Cerebellar cortex (tissue), 1 donor: Measurements from ENCODE around the gene S100A14.
"Not testable (repeated sequence)": the region's sequence is repeated elsewhere in the genome, so short reads cannot be mapped to it uniquely, and the experiment has no call there.

Experiments
- DNase-seq: peaks from one replicate; pipeline ENCODE4 v3.0.0-alpha.2; 2015; ENCODE audit warnings: low spot score

S100A14 gene

DNA sequence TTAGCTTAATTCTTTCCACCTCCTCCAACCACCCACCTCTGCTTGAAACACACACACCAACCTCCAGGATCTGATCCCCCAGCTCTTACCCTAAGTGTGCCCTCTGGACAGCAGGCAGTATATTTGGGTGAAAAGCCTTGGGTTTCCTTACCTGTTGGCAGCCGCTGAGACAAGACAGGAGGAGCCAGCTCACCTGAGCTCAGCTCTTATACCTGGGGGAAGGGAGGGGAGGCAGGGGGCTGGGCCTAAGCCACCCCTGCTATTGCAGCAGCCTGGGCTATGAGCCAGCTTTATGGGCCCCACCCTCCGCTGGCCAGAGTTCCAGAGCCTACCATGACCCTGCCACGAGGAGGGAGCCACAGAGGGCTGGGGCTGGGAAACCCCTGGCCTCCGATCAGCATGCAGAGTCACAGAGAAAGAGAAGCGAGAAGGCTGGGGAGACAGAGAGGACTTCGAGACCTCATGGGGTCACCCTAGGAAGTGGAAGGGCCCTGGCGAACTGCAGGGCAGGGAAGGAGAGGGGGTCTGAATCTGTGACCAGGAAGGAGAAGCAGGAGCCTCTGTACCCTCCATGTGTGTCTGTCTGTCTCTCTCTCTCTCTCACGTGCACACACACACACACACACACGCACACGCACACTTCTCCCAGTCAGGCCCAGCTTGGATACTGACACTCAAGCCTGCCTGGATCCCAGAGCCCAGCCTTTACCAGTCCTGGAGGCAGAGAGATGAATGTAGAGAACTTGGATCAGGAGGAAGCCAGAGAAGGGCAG, at the start of gene S100A14:
TSS of gene S100A14 (minus strand) at position 182 of the 773 bp plus-strand sequence. CDS start 467 bp downstream, outside the sequence.
- DNase-seq = no peak

DNA sequence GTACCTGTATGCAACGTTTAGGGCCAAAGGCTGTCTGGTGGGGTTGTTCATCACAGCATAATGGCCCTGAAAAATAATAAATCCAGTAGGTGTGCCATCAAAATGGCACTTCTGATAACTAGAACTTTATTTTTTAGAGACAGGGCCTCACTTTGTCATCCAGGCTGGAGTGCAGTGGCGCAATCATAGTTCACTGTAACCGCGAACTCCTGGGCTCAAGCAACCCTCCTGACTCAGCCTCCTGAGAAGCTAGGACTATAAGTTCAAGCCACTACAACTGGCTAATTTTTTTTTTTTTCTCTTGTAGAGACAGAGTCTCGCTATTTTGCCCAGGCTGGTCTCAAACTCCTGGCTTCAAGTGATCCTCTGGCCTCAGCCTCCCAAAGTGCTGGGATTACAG, 47.1 kb upstream of the S100A14 start:
- DNase-seq = no peak

DNA sequence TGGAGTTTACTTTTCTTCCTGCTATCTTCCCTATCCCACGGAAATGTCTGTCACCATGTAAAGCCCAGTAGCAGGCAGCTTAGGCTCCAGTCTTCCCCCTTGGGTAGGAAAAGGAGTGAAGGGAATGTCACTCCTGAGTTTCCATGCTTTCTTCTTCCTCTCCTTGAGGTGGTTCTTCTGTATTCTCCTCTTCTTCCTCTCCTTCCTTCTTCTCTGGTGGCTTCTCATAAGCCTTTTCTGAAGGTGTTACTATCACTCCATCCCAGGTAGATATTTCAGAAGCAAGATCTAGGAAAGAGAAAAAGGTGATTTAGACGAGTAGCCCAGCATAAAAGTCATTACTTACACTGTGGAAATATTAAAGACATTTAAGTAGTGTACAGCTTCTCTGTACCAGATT, 46.1 kb upstream of the S100A14 start:
- DNase-seq = no peak

DNA sequence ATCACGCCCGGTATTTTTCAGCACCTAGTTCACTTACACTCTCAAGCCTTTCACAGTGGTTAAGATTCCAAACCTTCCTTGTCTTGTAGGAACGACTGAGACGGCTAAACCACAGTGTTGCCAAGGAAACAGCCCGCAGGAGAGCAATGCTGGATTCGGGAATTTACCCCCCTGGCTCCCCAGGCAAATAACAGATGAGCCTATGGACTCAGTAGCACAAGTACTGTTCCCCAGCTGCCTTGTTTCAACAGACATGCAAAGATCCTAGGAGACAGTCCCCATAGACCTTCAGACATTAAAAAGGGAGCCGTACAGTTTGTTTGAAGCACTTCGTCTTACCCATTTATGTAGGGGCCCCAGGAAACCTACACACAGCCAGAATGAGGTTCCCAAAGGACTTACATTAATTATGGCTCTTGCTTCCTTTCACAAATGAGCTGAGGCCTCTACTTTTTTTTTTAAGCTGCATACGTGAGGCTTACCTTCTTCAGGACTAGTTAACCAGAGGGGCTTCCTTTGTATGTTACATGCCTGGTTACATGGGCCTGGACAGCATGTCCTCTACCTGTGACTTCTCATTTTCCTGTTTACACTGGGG, 45.1 kb upstream of the S100A14 start:
- DNase-seq = peak; percentile 50

DNA sequence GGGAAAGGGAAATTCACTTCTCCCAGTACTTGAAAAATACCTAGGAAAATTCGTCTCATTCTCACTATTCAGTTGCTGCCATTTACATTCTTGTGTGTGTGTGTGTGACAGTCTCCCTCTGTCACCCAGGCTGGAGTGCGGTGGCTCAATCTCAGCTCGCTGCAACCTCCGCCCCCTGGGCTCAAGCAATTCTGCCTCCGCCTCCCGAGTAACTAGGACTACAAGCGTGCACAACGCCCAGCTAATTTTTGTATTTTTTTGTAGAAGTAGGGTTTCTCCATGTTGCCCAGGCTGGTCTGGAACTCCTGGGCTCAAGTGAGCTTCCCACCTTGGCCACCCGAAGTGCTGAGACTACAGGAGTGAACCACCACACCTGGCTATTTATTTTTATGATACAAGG, 43.5 kb upstream of the S100A14 start:
- DNase-seq = no peak

DNA sequence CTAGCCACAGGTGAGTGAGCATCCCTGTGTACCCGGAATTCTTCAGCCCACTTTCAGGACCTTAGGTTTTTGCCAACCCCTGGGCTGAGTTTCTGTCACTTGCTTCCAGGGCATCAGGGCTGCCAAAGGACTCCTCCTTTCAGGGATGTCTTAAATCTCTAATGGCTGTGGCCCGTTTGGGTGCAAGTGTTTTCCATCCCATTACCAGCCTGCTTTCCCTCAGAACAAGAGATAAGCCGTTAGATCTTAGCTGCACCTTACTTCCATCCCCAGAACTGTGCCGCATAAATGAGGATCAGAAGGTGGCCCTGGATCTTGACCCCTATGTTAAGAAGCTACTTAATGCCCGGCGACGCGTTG, 43.0 kb upstream of the S100A14 start:
- no peak for DNase-seq

DNA sequence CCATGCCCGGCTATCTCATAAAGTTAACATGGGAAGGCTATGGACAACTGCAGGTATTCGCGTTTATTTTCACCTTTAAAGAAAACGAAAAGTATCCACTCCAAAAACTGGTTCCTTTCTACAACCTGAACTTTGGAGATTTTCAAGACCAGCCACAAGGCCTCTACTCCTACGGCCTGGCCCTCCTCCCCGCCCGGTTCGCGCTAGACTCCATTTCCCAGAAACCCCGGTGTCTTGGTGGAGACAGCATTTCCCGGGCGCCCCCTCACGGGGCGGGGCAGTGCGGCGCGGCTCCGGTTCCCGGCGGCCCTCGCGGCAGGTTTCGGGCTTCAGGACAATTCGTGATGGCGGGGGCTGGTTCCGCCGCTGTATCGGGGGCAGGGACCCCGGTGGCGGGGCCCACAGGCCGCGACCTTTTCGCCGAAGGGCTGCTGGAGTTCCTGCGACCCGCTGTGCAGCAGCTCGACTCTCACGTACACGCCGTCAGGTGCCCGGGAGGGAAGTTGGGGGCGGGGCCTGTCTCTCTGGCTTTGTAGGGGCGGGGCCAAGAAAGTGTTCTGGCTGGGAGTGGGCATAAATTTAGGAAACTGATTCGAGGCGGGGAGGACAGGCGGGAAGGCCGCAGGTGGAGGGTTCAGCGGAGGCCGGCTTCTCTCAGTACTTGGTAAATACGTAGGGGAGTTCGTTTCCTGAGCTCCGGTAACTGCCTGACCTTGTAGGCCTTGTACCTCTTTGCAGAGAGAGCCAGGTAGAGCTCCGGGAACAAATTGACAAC, 42.5 kb upstream of the S100A14 start, which contains the start of gene SNAPIN:
TSS of gene SNAPIN (plus strand) at position 304 of the 775 bp plus-strand sequence. CDS start at position 345, 41 bp downstream.
- peak; percentile 94 for DNase-seq

DNA sequence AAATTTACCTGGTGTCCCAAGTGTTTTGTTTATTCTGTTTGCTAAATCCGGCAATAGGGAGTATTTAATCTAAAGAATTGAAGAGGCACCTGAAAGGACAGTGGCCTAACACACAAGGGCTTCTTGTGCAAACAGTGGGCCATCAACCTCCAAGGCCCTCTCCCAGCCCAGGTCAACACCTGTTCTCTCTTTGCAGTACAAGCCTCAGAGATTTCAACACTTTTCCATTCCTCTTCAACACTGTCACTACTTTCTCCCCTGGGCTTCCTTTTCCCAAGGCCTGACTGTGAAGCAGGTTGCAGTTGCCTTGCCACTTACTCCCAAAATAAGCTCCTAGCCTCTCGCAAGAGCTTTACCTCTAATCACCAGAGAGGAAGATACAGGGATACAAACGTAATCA, 39.2 kb upstream of the S100A14 start:
- DNase-seq = no peak

DNA sequence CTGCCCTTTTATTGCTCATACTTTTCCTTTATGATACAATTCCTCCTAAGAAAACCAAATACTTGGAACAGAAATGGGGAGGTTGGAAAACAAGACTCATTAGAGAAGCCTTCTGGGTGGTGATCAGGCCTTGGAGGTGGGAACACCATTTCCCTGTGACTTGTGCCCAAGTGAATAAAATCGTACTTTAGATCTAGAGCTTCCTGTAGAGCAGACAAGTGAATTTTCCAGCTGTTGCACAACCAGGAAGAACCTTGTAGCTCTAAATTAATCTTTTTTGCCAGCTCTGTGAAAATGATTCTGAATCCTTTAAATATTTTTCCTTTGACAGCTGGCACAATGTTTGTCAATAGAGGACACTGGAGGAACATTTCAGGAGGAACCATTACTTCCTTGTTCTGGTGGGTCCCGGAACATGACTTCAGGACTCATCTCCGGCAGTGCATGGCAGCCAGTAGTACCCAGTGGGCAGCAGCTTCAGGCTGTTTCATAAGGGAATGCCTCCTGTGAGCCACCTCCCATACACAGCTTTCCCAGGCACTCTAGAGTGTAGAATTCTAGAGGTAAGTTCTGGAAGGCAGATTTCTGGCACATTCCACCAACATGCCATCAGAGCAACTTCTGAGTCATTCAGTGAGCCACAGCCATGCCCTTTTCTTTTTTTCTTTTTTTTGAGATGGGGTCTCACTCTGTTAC, 36.8 kb upstream of the S100A14 start:
- no peak for DNase-seq

DNA sequence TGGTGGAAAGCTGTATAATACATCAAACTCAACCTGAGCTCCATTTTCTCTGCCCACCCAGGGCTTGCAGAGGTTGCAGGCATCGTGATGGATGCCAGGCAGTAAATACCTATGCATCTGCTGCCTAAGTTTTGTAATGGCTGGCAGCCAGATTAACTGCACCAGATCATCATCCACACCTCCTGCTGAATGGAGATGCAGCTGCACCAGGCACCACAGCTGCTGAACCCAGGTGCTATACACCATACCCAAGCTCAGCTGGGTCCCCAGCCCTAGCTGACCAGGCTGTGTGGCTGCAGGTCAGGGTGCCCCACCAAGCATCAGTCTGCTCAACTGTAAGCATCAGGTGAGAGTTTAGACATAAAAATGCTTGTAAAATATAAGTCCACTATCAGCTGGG, 35.6 kb upstream of the S100A14 start:
- no peak for DNase-seq

DNA sequence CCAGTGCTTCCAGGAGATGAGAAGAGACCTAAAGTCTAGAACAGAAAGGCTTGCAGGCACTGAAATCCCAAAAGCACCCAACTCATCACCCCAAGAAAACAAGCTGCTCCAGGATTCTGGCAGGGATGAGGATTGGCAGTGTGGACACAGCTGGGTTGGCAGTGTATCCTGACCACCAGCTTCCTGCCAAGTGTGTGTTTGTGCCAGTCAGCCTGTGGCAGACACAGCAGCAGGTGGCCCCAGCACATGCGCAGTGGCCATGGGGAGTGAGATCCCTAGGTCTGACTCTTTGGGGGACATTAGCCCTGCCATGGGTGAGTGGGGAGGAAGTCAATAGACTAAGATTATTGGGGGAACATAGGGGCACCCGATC, 33.7 kb upstream of the S100A14 start:
- DNase-seq = peak; percentile 64

DNA sequence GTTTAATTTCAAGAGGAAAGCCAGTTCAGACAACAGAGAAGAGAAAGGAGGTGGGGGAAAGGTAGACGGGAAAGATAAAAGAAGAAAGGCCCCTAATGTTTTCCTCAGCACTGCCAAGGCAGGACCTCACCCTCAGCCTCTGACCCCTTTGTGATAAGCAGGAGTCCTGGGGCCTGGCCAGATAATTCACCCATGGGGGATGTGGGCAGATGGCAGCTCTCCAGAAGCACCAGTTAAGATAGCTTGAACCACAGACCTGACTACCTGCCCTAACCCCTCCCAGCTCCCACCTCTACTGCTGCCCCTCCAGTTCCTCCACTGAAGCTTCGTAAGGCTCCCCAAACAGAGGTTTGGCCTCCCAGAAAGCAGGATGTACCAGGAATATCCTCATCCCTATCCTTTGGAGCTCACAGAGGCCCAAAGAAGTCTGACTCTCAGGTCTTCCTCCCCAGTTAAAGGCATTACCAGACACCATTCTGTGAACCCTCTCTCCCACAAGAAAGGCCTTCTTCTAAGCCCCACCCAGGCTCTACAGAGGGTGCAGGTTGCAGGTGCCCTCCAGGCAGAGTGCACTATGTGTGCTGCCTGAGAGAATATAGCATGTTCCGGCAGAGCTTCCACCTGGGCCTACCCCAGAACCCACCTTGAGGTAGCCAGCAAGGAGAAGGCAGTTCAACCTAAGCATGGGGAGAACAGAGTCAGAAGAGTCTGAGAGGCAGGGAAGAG, 33.2 kb upstream of the S100A14 start:
- DNase-seq = no peak

DNA sequence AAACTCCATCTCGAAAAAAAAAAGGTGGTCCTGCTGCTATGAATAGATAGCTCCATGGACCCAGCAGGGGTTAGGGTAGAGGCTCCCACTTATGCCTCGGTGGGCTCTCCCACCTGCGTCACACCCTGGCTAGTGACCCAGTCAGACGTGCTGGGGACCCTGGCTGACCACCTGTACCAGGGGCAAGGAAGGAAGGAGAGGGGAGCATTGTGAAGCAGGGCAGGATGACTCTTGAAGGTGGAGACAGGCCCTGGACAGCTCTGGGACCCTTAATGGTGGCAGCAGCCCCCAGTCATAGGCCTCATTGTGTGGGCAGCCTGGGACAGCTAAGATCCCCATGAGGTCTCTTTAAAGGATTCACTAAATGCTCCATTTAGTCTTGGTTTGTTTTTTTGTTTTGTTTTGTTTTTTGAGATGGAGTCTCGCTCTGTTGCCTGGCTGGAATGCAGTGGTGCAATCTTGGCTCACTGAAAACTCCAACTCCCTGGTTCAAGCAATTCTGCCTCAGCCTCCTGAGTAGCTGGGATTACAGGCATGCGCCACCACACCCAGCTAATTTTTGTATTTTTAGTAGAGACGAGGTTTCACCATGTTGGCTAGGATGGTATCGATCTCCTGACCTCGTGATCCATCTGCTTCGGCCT, 32.0 kb upstream of the S100A14 start:
- DNase-seq = no peak

DNA sequence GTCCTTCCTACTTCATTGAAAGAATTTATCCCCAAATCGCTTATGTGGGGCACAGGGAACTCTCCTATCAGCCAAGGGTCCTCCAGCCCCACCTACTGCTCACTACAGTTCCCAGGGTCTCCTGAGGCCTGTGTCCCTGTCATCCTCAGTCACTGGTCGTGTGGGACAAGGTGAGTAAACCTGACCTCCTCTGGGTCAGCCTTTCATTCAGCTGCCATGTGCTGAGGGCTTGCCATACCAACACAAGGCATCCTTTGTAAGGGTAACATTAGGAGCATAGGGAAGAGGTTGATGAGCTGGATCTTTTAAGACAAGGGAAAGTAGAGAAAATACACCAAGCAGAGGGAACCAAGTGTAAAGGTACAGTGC, 31.2 kb upstream of the S100A14 start:
- DNase-seq = no peak

DNA sequence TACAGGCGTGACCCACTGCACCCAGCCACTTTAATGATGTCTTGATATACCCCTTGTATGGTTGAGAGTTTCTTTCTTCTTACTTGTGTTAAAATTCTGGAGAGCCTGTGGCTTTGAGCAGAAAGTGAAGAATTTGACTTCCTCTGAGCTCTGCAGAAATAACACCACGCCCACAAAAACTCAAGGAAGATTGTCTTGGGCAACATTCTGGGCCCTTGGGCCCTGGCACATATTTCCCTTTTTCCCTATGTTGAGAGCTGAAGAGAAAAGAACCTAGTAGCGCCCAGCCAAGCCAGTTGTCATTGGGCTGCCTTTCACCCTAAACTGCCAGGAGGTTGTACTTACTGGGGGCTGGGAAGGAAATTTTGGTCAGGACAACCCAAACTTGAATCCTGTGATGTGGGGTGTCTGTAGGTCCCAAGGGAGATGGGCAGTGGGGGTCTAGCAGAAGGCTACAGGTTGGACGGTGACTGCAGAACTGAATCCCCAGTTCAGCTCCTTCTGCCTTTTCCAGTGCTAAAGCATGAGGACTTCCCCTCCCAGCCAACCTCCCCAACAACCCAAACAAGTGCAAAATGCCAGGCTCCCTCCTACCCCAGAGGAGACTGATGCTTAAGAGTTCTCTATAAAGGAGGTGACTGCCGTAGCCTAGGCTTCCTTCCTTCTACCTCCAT, 30.7 kb upstream of the S100A14 start:
- DNase-seq = no peak

DNA sequence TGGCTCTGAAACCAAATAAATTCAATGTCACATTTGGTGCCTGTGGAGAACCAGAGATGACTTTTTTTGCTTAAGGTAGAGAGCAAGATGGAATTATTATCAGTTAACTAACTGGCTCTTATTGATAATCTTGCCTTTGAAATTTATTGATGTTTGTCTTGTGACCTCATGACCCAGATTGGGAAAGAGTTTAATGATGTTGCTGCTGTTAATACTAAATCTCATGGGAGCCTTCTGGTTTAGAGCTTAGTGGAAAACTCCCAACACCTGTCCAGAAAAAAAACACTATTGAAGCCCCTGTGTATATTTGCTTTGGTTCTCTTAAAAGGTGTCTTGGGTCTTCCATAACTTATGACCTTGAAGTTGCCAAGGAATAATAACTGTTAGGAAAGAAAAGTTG, 27.7 kb upstream of the S100A14 start:
- DNase-seq = no peak

DNA sequence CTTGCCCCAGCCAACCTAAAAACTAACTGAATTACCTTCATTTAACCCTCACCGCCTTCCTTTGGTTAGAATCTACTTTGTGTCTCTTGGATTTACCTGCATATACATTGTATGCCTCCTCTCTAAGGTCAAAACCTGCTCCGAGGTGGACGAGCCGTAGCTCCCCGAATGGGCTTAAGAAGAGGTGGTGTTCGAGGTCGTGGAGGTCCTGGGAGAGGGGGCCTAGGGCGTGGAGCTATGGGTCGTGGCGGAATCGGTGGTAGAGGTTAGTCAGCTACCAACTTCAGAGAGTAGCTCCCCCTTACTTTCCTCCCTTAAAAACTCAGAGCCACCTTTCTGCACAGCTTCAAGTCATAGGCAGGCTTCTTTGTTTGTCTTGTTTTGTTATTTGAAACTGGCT, 27.0 kb upstream of the S100A14 start:
- DNase-seq = no peak

DNA sequence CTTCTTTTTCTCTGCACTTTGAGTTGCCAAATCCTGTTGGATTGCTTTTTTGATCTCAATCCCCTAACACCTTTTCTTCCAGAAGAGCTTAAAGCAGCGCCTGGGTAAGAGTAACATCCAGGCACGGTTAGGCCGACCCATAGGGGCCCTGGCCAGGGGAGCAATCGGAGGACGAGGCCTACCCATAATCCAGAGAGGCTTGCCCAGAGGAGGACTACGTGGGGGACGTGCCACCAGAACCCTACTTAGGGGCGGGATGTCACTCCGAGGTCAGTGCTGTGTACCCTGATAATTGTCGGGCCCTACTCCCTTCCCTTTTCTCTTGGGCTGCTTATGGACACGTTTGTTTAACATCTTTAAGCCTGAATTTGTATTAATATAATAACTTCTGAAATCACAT, 26.0 kb upstream of the S100A14 start:
- no peak for DNase-seq

DNA sequence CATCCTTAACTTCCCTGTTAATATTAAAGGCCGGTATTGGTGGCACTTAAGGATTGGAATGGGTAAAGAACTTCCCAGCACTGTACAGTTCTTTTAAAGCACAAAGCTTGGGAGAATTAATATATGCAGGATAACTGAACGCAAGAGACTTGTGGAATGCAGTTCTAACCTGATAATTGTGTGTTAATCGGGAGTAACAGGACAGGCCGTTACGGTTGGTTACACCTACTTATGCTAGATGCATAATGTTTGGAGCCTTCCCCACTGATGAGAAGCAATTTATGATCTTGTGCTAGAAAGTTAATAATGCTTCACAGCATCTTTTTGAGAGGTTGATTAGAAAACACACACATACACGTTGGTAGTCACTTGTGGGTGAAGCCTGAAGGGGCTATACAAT, 24.7 kb upstream of the S100A14 start:
- no peak for DNase-seq

DNA sequence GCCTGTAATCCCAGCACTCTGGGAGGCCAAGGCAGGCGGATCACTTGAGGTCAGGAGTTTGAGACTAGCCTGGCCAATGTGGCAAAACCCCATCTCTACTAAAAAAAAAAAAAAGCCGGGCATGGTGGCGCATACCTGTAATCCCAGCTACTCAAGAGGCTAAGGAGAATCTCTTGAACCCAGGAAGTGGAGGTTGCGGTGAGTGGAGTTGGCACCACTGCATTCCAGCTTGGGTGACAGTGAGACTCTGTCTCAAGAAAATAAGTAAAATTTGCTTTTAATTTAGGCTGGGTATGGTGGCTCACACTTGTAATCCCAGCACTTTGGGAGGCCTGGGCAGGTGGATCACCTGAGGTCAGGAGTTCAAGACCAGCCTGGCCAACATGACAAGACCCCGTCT, 24.1 kb upstream of the S100A14 start:
- DNase-seq = not testable (repeated sequence)

DNA sequence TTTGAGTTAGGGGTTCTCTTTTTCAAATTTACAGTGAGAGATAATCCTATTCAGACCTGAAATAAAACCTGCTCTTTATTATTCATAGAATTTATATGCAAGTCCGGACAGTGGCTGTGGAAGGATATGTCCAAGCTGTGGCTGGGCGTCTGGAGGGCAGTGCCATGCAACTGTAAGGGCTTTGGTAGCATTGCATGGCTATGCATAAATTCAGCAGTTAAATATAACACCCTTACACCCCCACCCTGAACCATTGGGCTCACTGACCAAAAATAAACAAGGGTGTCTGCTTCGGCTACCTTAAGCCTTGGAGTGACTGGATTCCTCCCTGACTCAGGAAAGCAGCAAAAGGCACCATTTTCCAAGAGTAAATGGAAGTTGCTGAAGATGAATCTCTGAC, 23.2 kb upstream of the S100A14 start:
- no peak for DNase-seq
